K562 (cell line): Measurements from ENCODE around the gene URI1. TPM values are rescaled to one million over a fixed set of nuclear protein-coding genes. Genes with fewer than 3 reads are reported as not detected.

Experiments used
- ATAC-seq: fragments of 200-7000 bp; cut with Tn5 transposase; 3 replicates; pipeline ENCODE4 v1.9.1; 2020; ENCODE audit warnings: moderate library complexity
- BruUV-seq: library from RNA; stranded (reverse); fragments of 400-500 nt; replicated peaks from 2 replicates; lab custom pipeline; 2021; lab: Mats Ljungman, UMichigan
- CTCF ChIA-PET: fragments of 300-600 bp; formaldehyde crosslinking; extraction: SDS; loops from one replicate; lab custom pipeline; 2021; ENCODE audit warnings: low intra/inter-chr PET ratio; lab: Yijun Ruan, JAX
- POLR2A ChIA-PET: fragments of 300-600, 350-650 bp; sonication (Branson Sonifier 250); formaldehyde crosslinking; extraction: SDS; loops from one replicate; lab custom pipeline; 2021; ENCODE audit warnings: antibody characterized with exemption, inconsistent platforms; lab: Yijun Ruan, JAX
- DNase-seq, 4 experiments: peaks; one replicate each; pipeline versions ENCODE4 v3.0.0 to v3.0.0-alpha.2; 2011 to 2018; ENCODE audit warnings: low spot score in 3 of 4, mixed read lengths in 3 of 4; ENCODE audit errors: extremely low read depth in 1 of 4
- FAIRE-seq: peaks from 2 replicates; lab custom pipeline; 2011; peaks lifted over from hg19 to GRCh38; lab: Jason Lieb, UNC
- H2AFZ ChIP-seq: 2 replicates; pipeline ENCODE4 v1.6.0; 2011; ENCODE audit warnings: low read depth, low read length, control low read depth, inconsistent platforms
- H3K27ac ChIP-seq: fragments of 200-600 bp; 3 replicates; pipeline ENCODE4 v1.8.0; 2011; ENCODE audit warnings: low read depth, mild to moderate bottlenecking, control low read depth, inconsistent platforms, low read length, moderate library complexity, mixed read lengths; ENCODE audit errors: extremely low read depth
- H3K27me3 ChIP-seq, 2 experiments: fragments of 300-600 bp in 1 of 2; 2 replicates in 1 of 2; 3 replicates in 1 of 2; pipeline versions ENCODE4 v1.6.0 to v1.8.0; 2011; ENCODE audit warnings: inconsistent platforms in 2 of 2, low read length in 2 of 2, mild to moderate bottlenecking in 1 of 2, mixed read lengths in 1 of 2, moderate library complexity in 1 of 2; ENCODE audit not compliant: control insufficient read depth in 2 of 2, insufficient read depth in 2 of 2
- H3K36me3 ChIP-seq: fragments of 300-600 bp; 3 replicates; pipeline ENCODE4 v1.8.0; 2011; ENCODE audit warnings: mild to moderate bottlenecking, low read length, inconsistent platforms; ENCODE audit not compliant: control insufficient read depth, insufficient read depth
- H3K4me1 ChIP-seq, 2 experiments: fragments of 200-600 bp in 1 of 2; replicated peaks in 1 of 2; 2 replicates in 1 of 2; 3 replicates in 1 of 2; pipeline versions ENCODE4 v1.5.1 to v1.8.0; 2011; ENCODE audit warnings: inconsistent platforms in 2 of 2, low read length in 2 of 2, mild to moderate bottlenecking in 1 of 2, mixed read lengths in 1 of 2, moderate library complexity in 1 of 2; ENCODE audit not compliant: control insufficient read depth in 2 of 2, insufficient read depth in 2 of 2
- H3K4me2 ChIP-seq: 2 replicates; pipeline ENCODE4 v1.6.1; 2011; ENCODE audit warnings: low read length, control low read depth, inconsistent platforms, mixed read lengths; ENCODE audit not compliant: insufficient read depth
- H3K4me3 ChIP-seq: fragments of 200-600 bp; sonication (generic), shearing (Covaris generic); 2 replicates; pipeline ENCODE4 v1.5.1; 2016; ENCODE audit warnings: control low read depth, inconsistent platforms
- H3K79me2 ChIP-seq: fragments of 200-600 bp; 3 replicates; pipeline ENCODE4 v1.8.0; 2011; ENCODE audit warnings: low read length, inconsistent platforms; ENCODE audit not compliant: control insufficient read depth, insufficient read depth
- H3K9ac ChIP-seq, 2 experiments: 2 replicates each; pipeline versions ENCODE4 v1.6.0 to v1.6.1; 2011; ENCODE audit warnings: low read depth in 2 of 2, low read length in 2 of 2, control low read depth in 1 of 2, inconsistent platforms in 1 of 2, mild to moderate bottlenecking in 1 of 2, mixed read lengths in 1 of 2; ENCODE audit not compliant: insufficient read depth in 1 of 2
- H3K9me1 ChIP-seq: one replicate; pipeline ENCODE4 v1.6.0; 2011; ENCODE audit warnings: inconsistent platforms, mild to moderate bottlenecking, low read length, moderate library complexity; ENCODE audit not compliant: control insufficient read depth, insufficient read depth
- H3K9me3 ChIP-seq: replicated peaks from 2 replicates; pipeline ENCODE4 v1.5.1; 2011; ENCODE audit warnings: low read depth, low read length, inconsistent platforms; ENCODE audit not compliant: control insufficient read depth, insufficient read depth
- H4K20me1 ChIP-seq: replicated peaks from 2 replicates; pipeline ENCODE4 v1.6.1; 2011; ENCODE audit warnings: low read length, inconsistent platforms, mixed read lengths; ENCODE audit not compliant: control insufficient read depth, insufficient read depth
- CEBPG ChIP-seq, 3 experiments: fragments of 200-800 bp in 1 of 3; sonication (Bioruptor generic) in 1 of 3; sonication (generic) in 1 of 3; formaldehyde crosslinking in 1 of 3; IDR thresholded peaks in 2 of 3; conservative IDR thresholded peaks in 1 of 3; 2 replicates each; pipeline versions ENCODE4 v1.6.1 to v1.8.0; 2016 to 2022; ENCODE audit warnings: missing compliant biosample characterization in 2 of 3, missing genetic modification characterization in 2 of 3, mild to moderate bottlenecking in 1 of 3, missing genetic modification reagents in 1 of 3
- GABPA ChIP-seq: fragments of 200-800 bp; sonication (Bioruptor generic); conservative IDR thresholded peaks from 2 replicates; pipeline ENCODE4 v1.6.1; 2016; ENCODE audit warnings: low read depth, missing genetic modification characterization, missing compliant biosample characterization
- HBP1 ChIP-seq: fragments of 450-650 bp; formaldehyde crosslinking; IDR thresholded peaks from 2 replicates; pipeline ENCODE4 v1.4.0; 2022; ENCODE audit warnings: missing genetic modification characterization
- PHB ChIP-seq: fragments of 250-450 bp; sonication (Bioruptor Pico); IDR thresholded peaks from 2 replicates; pipeline ENCODE4 v1.5.0; 2021
- ZNF263 ChIP-seq: sonication (generic); formaldehyde crosslinking; IDR thresholded peaks from 2 replicates; pipeline ENCODE4 v1.8.0; 2022; ENCODE audit warnings: mild to moderate bottlenecking, missing genetic modification reagents, borderline replicate concordance
- ZNF583 ChIP-seq: fragments of 250-450 bp; sonication (Bioruptor Pico); IDR thresholded peaks from 2 replicates; pipeline ENCODE4 v1.4.0; 2020
- ZNF79 ChIP-seq: fragments of 250-450 bp; sonication (Bioruptor Pico); IDR thresholded peaks from 2 replicates; pipeline ENCODE4 v1.4.0; 2020; ENCODE audit warnings: low read depth, mild to moderate bottlenecking, moderate library complexity
- in situ Hi-C: fragments of 300-500 bp; cut with MboI; formaldehyde crosslinking; loops from 4 replicates; pipeline ENCODE4 v1.15.0; 2018; ENCODE audit warnings: inconsistent platforms, mixed read lengths
- intact Hi-C: fragments of 100-400 bp; cut with micrococcal nuclease; formaldehyde crosslinking; loops from 2 replicates; pipeline ENCODE4 v1.14.2; 2022
- polyA plus RNA-seq, 8 experiments: library from polyadenylated mRNA; depleted of rRNA in 4 of 8; stranded (reverse) in 5 of 8; unstranded in 3 of 8; fragments of >200 nt; fragmentation: Nextera tagmentation in 2 of 8; fragmentation: Illumina TruSeq in 1 of 8; extraction: Ambion mirVana in 2 of 8; extraction: Trizol in 1 of 8; gene quantifications; 2 replicates each; pipeline versions ENCODE4 v1.2.1 to v1.2.3, GENCODE V29; 2011 to 2014; ENCODE audit warnings: inconsistent platforms in 1 of 8, missing spikeins in 1 of 8
- total RNA-seq, 7 experiments: library from RNA; depleted of rRNA in 6 of 7; stranded (reverse); fragments of >200 nt in 6 of 7; fragmentation: Illumina TruSeq in 2 of 7; extraction: Trizol in 2 of 7; gene quantifications; 2 replicates each; pipeline versions ENCODE4 v1.2.1 to v1.2.3, GENCODE V29; 2011 to 2021; ENCODE audit warnings: low replicate concordance in 1 of 7
- TF ChIP-seq, protein P1 (sequence below), 2 experiments: fragments of 450-650 bp in 1 of 2; sonication (generic) in 1 of 2; formaldehyde crosslinking; conservative IDR thresholded peaks; 2 replicates each; pipeline versions ENCODE4 v1.4.0 to v1.8.1; 2020 to 2022; ENCODE audit warnings: mild to moderate bottlenecking in 1 of 2, missing genetic modification reagents in 1 of 2

The URI1 gene
- total and polyA plus RNA-seq, 9 of the 15 experiments (the other 6 are each of a cell fraction or from before 2014, with no cell fraction given) = 16.9 to 87.4 (median 63.9) TPM

- Histone ChIP-seq H3K4me1 (no peaks in the 10 kb centered on the region), H3K9me3 (no peaks in the 10 kb centered on the region), H3K9ac (no peak overlapping the region), H3K79me2 (no peaks in the 10 kb centered on the region), H3K4me2 (no peak overlapping the region)
- in situ Hi-C loops = no loop called here
- DNase-seq = no peak
- TF ChIP-seq ZNF263 (CRISPR knock-in tag) (no peak), ZNF79 (CRISPR knock-in tag) (no peak), CEBPG (CRISPR knock-in tag; IDR thresholded peaks at IDR 0.05) (no peak), CEBPG (tag; conservative IDR thresholded peaks at IDR 0.05 in 1 of 2, IDR thresholded peaks at IDR 0.05 in 1 of 2) (no peak), ZNF583 (no peak), HBP1 (CRISPR knock-in tag) (no peak), PHB (CRISPR knock-in tag) (no peak), GABPA (tag) (no peak)
- TF ChIP-seq, protein P1, sequence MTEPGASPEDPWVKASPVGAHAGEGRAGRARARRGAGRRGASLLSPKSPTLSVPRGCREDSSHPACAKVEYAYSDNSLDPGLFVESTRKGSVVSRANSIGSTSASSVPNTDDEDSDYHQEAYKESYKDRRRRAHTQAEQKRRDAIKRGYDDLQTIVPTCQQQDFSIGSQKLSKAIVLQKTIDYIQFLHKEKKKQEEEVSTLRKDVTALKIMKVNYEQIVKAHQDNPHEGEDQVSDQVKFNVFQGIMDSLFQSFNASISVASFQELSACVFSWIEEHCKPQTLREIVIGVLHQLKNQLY (CRISPR knock-in tag; conservative IDR thresholded peaks at IDR 0.05) = no peak
- TF ChIP-seq, all 486 proteins: peak for 0
- ChIA-PET CTCF (no interaction called here), POLR2A (no interaction called here)
- no peak for ATAC-seq
- intact Hi-C loops = no loop called here
- BruUV-seq = no TSS peak
- no peaks in the 10 kb centered on the region for H3K36me3 ChIP-seq
- H3K27ac ChIP-seq = no peak overlapping the region
- FAIRE-seq = no peak
- no peaks in the 10 kb centered on the region for H4K20me1 ChIP-seq
- H2AFZ ChIP-seq = no peak overlapping the region
- no peak overlapping the region for H3K4me3 ChIP-seq
- no peaks in the 10 kb centered on the region for H3K27me3 ChIP-seq
- H3K9me1 ChIP-seq = no peaks in the 10 kb centered on the region
These were observed 82.1 kb downstream of the URI1 start for GRCh38 chr19:30024091-30024490.
